HG03135 (cell line): ENCODE results near the gene VEGFA.

Experiments
- ATAC-seq: cut with Tn5 transposase; IDR thresholded peaks from one replicate; pipeline ENCODE4 v1.9.1; 2021; ENCODE audit warnings: mild to moderate bottlenecking, moderate library complexity; ENCODE audit not compliant: unreplicated experiment

VEGFA gene

GRCh38 chr6:43819958-43820357 lies 49.9 kb downstream of the VEGFA start:
- no peak for ATAC-seq

DNA sequence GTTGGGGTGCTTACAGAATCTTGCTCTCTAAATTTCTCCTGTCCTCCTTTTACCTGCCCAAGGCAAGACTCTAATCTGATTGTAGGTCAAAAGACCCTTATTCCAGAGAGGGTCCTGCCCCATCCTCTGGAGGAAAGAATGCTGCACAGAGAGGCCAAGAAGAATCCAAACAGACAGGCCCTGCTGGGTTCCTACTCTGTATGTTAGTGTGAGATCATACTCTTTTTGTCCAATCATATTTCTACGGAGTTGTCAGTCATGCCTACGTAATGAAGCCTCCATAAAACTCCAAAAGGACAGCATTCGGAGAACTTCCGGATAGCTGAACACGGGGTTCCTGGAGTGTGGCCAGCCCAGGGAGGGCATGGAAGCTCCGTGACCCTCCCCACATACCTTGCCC lies 50.5 kb downstream of the VEGFA start:
- no peak for ATAC-seq

- ATAC-seq: no peak
Observed at GRCh38 chr6:43821101-43821886, 51.3 kb downstream of the VEGFA start.

GRCh38 chr6:43823390-43823789 lies 53.4 kb downstream of the VEGFA start:
- ATAC-seq: no peak

- ATAC-seq: no peak
Observed at GRCh38 chr6:43823879-43824702, 54.1 kb downstream of the VEGFA start.

- no peak for ATAC-seq
Observed at GRCh38 chr6:43824703-43825064, 54.7 kb downstream of the VEGFA start.

DNA sequence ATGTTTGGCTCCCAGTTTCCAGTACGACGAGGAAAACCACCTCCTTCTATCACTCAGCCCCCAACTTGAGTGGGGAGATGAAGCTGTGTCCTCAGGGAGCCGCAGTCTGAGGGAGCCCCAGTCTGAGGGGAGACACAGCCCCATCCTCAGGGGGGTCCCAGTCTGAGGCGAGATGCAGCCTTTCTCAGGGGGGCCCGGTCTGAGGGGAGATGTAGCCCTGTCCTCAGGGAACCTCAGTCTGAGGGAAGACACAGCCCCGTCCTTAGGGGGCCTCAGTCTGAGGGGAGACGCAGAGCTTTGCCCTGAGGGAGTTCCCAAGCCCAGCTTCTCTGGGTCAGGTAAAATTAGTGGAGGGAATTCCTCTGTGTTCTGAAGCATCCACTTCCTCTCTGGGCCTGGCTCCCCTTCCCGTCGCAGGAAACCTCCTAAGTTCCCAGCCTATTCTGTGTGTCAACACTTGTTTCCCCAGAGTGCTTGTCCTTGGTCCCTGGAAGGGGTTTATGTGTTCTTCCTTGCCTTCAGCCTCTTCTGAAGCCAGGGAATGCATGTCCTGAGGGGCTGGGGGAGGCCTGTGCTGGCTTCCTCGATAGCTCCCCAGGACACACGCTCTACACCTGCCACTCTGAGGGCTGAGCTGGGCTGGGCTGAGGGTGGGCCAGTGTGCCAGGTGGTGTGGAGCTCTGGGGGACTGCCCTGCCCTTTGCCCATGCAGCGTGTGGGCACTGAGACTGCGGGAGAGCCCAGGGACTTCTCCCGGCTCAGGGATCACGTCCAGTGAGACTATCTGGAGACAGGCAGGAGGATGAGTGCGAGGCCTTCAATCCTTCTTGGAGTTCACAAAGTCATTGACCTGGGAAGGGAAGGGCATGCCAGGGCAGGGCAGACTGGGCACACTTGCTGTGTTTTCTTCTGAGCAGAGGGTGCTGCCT lies 55.4 kb downstream of the VEGFA start:
- ATAC-seq: no peak

- no peak for ATAC-seq
Observed at GRCh38 chr6:43826730-43827129, 56.7 kb downstream of the VEGFA start.

GRCh38 chr6:43827898-43828297 lies 57.9 kb downstream of the VEGFA start:
- no peak for ATAC-seq

DNA sequence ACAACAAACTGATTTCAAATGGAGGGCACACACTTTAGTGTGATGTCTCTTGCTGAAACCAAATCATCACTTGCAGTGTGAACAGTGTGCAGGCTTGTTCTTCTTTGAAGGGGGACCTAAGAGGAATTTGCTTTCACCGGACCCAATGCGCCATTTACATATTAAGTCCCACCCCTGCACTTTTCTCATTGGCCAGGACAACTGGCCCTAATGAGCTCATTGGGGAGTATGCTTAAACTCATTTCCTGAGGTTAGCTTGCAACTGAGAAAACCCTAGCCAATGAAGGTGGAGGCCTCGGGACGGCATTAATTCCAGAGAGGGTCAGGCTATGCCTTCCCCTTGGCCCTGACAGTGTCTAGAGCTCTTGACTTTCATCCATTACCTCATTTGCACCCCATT lies 58.7 kb downstream of the VEGFA start:
- no peak for ATAC-seq

DNA sequence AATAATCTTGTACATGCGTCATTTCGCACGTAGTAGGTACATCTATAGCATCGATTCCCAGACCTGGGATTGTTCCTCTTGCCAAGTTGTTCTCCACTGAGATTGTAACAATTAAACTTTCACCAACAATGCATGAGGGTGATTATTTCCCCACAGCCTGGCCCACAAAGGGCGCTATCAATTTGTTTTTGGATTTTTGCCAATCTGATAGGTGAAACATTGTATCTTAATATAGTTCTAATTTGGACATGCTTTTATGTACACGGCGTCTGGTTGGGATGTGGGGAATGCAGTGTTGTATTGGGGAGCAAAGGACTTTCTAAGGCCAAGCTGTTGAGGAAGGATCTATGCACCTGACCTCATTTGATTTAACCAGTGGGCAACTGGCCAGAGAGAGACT lies 59.5 kb downstream of the VEGFA start:
- no peak for ATAC-seq

DNA sequence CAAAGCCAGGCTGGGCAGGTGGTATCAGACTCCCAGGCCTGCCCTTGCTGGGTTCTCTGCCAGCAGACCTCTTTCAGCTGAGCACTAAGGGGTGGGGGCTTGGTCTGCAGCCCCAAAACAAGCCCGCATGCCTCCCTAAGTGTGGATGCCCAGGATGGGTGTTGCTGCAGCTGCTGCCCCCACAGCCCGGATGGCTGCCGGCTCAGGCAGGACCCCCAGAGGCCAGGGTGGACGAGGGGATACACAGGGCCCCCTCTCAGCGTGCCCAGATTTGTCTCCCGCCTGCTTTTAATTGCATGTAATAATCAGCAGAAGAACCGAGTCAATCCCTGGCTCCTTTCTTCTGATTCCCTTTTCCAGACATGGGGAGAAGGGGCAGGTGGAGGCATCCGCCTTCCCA lies 60.8 kb downstream of the VEGFA start:
- no peak for ATAC-seq

- no peak for ATAC-seq
Observed at GRCh38 chr6:43831191-43831590, 61.2 kb downstream of the VEGFA start.

GRCh38 chr6:43833223-43833995 lies 63.4 kb downstream of the VEGFA start:
- ATAC-seq: no peak

DNA sequence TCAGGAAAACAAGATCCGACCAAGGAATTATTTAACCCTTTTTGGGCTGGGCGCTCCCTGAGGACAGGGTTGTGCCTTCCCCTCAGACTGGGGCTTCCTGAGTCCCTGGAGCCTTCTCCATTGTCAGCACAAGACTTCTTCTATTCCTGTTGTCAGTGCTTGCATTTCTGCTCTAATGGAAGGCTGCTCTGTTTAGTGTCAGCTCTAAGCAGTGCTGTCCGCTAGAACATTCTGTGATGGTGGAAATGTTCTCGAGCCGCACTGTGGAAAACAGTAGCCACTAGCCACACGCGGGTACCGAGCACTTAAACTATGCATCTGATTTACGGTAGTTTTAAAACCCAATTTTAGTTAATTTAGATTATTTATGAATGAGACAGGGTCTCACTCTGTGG lies 64.0 kb downstream of the VEGFA start:
- ATAC-seq: no peak

DNA sequence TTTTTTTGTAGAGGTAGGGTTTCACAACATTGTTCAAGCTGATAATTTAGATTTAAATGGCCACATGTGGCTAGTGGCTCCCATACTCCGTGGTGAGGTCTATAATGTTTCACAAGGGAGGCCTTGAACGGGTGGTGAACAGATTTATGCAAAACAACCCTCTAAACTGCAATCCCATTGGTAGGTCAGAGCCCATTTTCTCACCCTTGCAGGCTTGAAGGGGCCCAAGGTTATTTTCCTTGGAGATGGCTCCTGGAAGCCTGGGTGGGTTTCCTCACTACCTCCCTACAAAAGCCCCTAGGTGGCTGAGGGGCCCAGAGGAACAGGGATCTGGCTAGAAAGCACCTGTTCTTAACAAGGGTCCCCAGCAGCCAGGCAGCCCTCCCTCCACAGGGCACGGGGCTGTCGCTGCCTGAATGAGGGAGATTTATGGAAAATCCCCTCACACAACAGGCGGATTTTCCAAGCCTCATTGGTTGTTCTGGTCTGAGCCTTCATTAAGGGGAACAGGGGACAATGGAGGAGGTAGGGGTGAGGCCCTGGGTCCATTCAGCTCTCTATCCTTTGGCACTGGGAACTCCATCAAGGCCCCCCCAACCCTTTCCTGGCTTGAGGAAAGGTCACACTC lies 64.6 kb downstream of the VEGFA start:
- no peak for ATAC-seq

DNA sequence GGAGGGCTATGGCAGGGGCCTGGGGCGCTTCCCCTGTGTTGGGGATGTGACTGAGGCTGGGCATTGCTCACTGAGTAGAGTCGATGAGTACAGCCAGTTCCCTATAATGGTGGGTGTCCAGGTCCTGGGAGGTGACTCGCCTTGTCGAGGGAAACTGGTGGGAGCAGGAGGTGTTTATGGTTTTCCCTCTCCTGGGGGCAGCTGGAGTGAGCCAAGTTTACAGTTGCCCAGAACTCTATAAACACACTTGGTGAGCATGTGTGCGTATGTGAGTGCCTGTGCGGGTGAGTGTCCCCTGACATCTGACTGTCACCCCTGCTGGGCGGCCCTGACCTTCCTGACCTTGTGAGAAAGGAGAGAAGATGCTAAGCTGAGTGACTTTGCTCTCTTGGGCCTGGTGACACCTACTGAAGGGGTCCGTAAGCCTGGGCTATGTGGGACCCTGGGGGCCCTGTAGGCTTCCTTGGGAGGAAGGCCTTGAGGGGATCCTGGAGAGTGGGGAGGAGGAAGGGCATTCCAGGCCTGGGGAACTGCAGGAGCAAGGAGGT lies 65.9 kb downstream of the VEGFA start:
- no peak for ATAC-seq
